ENCODE measurements around the gene S100A8.
"Not testable (repeated sequence)": the region's sequence is repeated elsewhere in the genome, so short reads cannot be mapped to it uniquely, and the experiment has no call there.

The S100A8 gene

DNA sequence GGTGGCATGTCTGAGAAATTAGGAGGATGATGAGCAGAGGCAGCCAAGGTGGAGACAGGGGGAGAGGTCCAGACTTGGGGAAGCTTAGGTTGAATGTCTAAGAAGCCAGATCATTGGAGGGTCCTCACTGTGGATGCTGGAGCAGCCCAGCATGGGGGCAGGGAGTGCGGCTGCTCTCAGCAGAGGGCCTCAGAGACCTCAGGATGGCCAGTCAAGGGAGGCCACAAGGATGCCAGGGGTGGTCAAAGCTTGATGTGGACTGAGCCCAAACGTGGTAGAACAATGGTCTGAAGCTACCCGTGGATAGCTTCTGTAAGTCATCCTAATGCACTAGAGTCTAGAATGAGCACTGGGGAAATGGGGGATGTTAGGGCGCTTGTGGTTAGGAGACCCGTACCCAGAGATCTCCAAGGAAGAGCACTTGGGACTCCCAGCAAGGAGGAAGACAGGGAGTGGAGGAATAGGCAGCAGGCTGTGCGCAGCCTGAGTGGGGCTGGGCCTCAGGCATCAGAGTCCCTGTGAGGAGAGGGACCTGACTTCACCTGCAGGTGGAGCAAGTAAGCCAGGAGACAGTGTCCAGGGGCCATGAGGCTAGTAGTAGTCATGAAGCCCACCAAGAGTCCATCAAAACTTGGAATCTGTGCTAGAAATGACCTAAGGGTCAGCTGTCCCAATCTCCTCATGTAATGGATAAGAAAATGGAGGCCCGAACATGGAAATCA lies 37.5 kb downstream of the S100A8 start:
- Histone ChIP-seq H3K27ac (ENCODE audit: low read depth, low read length) (no peak overlapping the region), H3K4me1 (ENCODE audit: insufficient read depth, low read length) (no peaks in the 10 kb centered on the region), H3K9me3 (ENCODE audit: insufficient read depth, low read depth, low read length) (no peaks in the 10 kb centered on the region), H3K36me3 (ENCODE audit: insufficient read depth, low read length) (no peaks in the 10 kb centered on the region), H3K27me3 (ENCODE audit: insufficient read depth, low read length) (no peaks in the 10 kb centered on the region; the same call in 1 of the 2 replicates), H3K4me3 (ENCODE audit: low read length) (no peak overlapping the region), H3K9ac (ENCODE audit: low read depth, low read length) (no peak overlapping the region)
- 85% methylated on average over 7 of the region's 7 CpGs for WGBS

DNA sequence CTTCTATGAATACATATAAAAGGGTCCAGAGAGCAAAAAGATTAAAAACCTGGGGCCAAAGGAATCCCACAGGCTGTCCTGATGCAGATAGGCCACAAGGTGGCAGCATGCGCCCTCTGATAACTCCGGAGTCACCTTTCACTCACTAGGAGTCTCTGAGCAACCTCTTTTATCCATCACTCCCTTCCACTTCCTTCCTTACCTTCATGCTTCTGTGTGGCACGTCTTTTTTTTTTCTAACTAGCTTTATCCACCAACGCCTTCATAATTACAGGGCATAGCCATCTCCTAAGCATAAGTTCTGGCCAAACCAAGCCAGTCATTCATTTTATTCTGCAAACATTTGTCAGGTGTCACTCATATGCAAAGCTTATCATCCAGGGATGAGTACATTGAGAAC lies 38.4 kb downstream of the S100A8 start:
- Histone ChIP-seq H3K36me3 (ENCODE audit: insufficient read depth, low read length) (no peaks in the 10 kb centered on the region), H3K4me3 (ENCODE audit: low read length) (no peak overlapping the region), H3K27me3 (ENCODE audit: insufficient read depth, low read length) (peaks cover 3% of the 10 kb centered on the region; the same call in 1 of the 2 replicates), H3K4me1 (ENCODE audit: insufficient read depth, low read length) (no peaks in the 10 kb centered on the region), H3K27ac (ENCODE audit: low read depth, low read length) (no peak overlapping the region), H3K9ac (ENCODE audit: low read depth, low read length) (no peak overlapping the region), H3K9me3 (ENCODE audit: insufficient read depth, low read depth, low read length) (no peaks in the 10 kb centered on the region)
- under 1% methylated on average over 4 of the region's 4 CpGs for WGBS

DNA sequence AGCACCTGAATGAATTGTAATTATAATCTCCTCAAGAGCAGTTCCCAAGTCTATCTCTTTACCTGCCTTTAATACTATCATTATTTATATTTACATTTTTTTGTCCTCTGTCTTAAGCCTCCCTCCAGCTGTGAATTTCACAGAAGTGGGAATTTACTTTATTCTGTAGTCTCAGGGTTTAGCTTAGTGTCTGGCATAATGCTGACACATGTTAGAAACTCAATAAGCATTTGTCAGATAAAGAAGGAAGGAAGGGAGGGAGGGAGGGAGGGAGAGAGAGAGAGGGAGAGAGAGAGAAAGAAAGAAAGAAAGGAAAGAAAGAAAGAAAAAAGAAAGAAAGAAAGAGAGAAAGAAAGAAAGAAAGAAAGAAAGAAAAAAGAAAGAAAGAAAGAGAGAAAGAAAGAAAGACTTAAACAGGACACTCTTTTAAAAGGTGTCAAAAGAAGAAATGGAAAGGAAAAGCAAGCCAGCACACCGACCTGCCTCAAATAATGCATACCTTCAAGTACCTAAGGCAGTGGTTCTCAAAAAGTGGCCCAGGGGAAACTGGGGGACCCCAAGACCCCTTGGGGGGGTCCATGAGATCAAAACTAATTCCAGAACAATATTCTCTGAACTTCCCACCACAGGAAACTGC lies 40.4 kb downstream of the S100A8 start:
- Histone ChIP-seq H3K4me3 (ENCODE audit: low read length) (no peak overlapping the region), H3K27ac (ENCODE audit: low read depth, low read length) (no peak overlapping the region), H3K9ac (ENCODE audit: low read depth, low read length) (no peak overlapping the region), H3K27me3 (ENCODE audit: insufficient read depth, low read length) (peaks cover 3% of the 10 kb centered on the region; the same call in 1 of the 2 replicates), H3K4me1 (ENCODE audit: insufficient read depth, low read length) (no peaks in the 10 kb centered on the region), H3K9me3 (ENCODE audit: insufficient read depth, low read depth, low read length) (no peaks in the 10 kb centered on the region), H3K36me3 (ENCODE audit: insufficient read depth, low read length) (no peaks in the 10 kb centered on the region)
- WGBS: 17% methylated on average over 1 of the region's 1 CpG

DNA sequence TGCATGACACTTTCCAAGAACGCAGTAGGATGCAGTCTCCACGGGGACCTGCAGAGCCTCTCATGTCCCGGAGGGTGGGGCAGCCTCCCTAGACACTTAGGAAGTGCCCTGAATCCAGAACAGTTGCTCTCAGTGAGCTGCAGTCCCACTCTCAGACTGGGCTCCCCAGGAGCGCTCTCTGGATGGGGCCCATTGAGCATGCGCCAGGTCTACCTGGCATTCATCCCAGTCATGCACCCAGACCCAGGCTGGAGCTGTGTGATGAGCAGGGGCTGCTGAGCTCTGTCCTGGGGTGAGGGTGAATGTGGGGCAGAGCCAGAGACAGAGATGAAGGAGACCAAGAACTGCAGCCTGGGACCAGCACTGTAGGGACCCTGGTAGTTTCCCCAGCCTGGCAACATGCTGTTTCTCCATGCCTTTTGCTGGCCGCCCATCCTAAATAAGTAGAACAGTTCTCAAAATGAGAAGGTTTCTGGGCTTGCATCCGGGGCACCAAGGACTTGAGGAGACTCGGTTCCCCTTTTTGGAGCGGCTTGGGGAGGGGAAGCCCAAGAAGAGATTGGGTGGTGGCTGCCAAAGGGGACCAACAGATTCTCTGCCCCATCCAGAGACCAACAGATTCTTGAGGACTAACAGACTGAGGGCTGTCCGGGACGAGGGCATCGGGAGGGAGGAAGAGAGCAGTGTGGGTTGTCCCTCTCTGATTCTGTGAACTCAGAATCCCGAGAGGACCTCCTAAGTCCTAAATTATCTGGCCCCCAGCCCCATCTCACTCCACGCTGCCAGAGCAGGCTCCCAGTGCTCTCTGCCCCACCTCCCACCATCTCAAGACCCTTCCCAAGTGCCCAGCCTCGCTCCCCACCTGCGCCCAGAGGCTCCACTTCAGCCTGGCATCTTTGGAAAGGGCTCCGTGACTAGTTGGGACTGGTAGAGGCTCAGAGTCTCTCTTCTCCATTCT lies 41.2 kb downstream of the S100A8 start:
- 76% methylated on average over 17 of the region's 17 CpGs for WGBS
- H3K9ac ChIP-seq (ENCODE audit: low read depth, low read length): no peak overlapping the region
- no peak overlapping the region for H3K27ac ChIP-seq (ENCODE audit: low read depth, low read length)
- H3K27me3 ChIP-seq (ENCODE audit: insufficient read depth, low read length): peaks cover 3% of the 10 kb centered on the region; the same call in 1 of the 2 replicates
- H3K9me3 ChIP-seq (ENCODE audit: insufficient read depth, low read depth, low read length): no peaks in the 10 kb centered on the region
- no peaks in the 10 kb centered on the region for H3K4me1 ChIP-seq (ENCODE audit: insufficient read depth, low read length)
- H3K4me3 ChIP-seq (ENCODE audit: low read length): no peak overlapping the region
- no peaks in the 10 kb centered on the region for H3K36me3 ChIP-seq (ENCODE audit: insufficient read depth, low read length)

DNA sequence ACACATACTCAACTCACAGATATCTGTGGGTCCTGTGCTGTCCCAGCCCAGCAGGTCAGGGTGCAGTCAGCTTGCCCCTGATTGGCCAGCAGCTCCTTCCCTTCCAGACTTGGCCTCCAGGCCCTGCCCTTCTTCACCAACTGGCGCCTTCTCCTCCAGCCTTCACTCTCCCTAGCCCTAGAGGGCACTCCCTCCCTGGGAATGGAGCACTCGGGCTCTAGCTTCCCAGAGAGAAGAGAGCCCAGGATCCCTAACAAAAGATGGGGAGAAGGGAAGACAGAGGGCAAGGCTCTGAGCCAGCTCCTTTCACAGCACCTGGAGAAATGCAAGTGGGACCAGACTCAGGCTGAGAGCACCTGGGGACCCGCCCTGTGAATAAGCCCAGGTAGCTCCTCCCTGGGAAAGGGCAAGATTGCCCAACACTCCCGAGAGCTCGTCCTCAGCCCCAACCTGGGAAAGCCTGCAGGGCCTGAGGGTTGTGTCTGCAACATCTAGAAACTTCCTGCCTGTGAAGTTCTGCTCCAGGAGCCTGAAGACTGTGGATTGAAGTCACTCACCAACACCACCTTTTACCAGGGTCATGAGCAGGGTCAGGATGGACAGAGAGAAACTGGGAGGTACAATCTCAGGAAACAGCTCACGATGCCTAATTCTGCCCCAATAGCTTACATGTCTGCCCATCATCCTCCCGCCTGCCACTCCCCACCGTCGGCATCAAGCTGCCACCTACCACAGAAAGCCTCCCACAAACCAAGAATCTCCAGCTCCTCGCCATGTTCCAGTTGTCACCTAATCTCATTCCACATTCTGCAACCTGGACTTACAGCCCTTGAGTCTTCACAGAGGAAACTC lies 42.1 kb downstream of the S100A8 start, which contains the start of gene PGLYRP4:
Gene PGLYRP4 (minus strand): TSS at position 331 of the 852 bp plus-strand sequence. CDS start 909 bp downstream, outside the sequence.
- Histone ChIP-seq H3K4me1 (ENCODE audit: insufficient read depth, low read length) (no peaks in the 10 kb centered on the region), H3K9me3 (ENCODE audit: insufficient read depth, low read depth, low read length) (no peaks in the 10 kb centered on the region), H3K27ac (ENCODE audit: low read depth, low read length) (no peak within 1 kb of the TSS), H3K27me3 (ENCODE audit: insufficient read depth, low read length) (peaks cover 3% of the 10 kb centered on the region; the same call in 1 of the 2 replicates), H3K4me3 (ENCODE audit: low read length) (no peak within 1 kb of the TSS), H3K36me3 (ENCODE audit: insufficient read depth, low read length) (no peaks in the 10 kb centered on the region), H3K9ac (ENCODE audit: low read depth, low read length) (no peak within 1 kb of the TSS)
- 61% methylated on average over 10 of the region's 10 CpGs for WGBS

DNA sequence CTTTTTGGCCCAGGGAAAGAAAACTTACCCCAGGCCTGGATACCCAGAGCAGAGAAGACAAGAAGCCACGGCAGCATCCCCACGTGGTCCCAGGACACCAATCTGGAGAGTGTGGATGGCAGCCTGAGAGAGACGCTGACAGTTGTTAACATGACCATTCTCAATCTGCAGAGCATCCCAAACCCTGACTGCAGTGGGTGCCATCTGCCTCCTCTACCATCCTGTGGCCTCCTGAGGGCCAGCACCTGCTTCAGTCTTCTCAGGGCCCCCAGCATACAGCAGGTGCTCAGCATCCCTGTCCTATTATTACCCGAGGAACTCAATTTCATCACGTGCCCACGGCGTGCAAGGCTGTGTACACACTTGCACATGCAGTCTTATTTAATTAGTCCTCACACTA lies 43.0 kb downstream of the S100A8 start:
- Histone ChIP-seq H3K27me3 (ENCODE audit: insufficient read depth, low read length) (peaks cover 3% of the 10 kb centered on the region; the same call in 1 of the 2 replicates), H3K9ac (ENCODE audit: low read depth, low read length) (no peak overlapping the region), H3K27ac (ENCODE audit: low read depth, low read length) (no peak overlapping the region), H3K4me1 (ENCODE audit: insufficient read depth, low read length) (no peaks in the 10 kb centered on the region), H3K36me3 (ENCODE audit: insufficient read depth, low read length) (no peaks in the 10 kb centered on the region), H3K9me3 (ENCODE audit: insufficient read depth, low read depth, low read length) (no peaks in the 10 kb centered on the region), H3K4me3 (ENCODE audit: low read length) (no peak overlapping the region)
- WGBS: 77% methylated on average over 7 of the region's 7 CpGs

DNA sequence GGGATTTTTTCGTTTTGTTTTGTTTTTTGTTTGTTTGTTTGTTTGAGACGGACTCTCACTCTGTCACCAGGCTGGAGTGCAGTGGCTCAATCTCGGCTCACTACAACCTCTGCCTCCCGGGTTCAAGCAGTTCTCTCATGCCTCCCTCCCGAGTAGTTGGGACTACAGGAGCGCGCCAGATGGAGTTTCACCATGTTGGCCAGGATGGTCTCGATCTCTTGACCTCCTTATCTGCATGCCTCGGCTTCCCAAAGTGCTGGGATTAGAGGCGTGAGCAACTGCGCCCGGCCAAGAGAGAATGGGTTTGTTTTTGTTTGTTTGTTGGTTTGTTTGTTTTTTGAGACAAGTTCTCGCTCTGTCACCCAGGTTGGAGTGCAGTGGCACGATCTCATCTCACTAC lies 43.8 kb downstream of the S100A8 start:
- H3K9ac ChIP-seq (ENCODE audit: low read depth, low read length); H3K9me3 ChIP-seq (ENCODE audit: insufficient read depth, low read depth, low read length); H3K4me3 ChIP-seq (ENCODE audit: low read length); H3K27ac ChIP-seq (ENCODE audit: low read depth, low read length); H3K4me1 ChIP-seq (ENCODE audit: insufficient read depth, low read length); H3K27me3 ChIP-seq (ENCODE audit: insufficient read depth, low read length); H3K36me3 ChIP-seq (ENCODE audit: insufficient read depth, low read length): not testable (repeated sequence)
- WGBS: 83% methylated on average over 14 of the region's 14 CpGs

DNA sequence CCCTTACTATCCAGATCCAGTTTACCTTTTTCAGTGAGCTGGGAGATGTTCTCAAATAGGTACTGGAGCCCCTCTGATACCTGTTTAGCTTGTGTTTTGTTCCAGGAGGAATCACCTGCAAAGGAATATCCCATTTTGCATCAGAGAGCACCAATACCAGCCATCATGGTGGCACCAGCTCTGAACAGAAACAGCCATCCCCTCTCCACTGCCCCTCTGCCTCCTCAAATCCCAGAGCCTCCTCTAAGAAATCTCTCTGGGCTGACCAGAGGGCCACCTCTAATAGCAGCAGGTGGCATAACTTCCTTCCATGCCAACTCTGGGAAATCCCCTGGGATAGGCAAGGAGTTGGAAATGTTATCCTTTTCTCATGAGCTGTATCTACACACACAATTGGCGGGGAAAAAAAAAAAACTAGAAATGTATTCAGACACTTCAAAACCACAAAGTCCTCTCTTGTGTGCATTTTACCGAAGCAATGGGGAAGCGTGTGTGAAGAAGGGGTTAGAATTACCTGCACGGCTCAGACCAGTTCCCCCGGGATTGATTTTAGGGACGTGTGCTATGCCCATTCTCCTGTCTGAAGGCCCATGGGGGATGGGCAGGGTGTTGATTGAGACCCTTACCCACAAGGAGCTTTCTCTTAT lies 44.7 kb downstream of the S100A8 start:
- Histone ChIP-seq H3K36me3 (ENCODE audit: insufficient read depth, low read length) (no peaks in the 10 kb centered on the region), H3K27ac (ENCODE audit: low read depth, low read length) (no peak overlapping the region), H3K4me1 (ENCODE audit: insufficient read depth, low read length) (no peaks in the 10 kb centered on the region), H3K9ac (ENCODE audit: low read depth, low read length) (no peak overlapping the region), H3K27me3 (ENCODE audit: insufficient read depth, low read length) (peaks cover 3% of the 10 kb centered on the region; the same call in 1 of the 2 replicates), H3K9me3 (ENCODE audit: insufficient read depth, low read depth, low read length) (no peaks in the 10 kb centered on the region), H3K4me3 (ENCODE audit: low read length) (no peak overlapping the region)
- WGBS: 88% methylated on average over 6 of the region's 6 CpGs

DNA sequence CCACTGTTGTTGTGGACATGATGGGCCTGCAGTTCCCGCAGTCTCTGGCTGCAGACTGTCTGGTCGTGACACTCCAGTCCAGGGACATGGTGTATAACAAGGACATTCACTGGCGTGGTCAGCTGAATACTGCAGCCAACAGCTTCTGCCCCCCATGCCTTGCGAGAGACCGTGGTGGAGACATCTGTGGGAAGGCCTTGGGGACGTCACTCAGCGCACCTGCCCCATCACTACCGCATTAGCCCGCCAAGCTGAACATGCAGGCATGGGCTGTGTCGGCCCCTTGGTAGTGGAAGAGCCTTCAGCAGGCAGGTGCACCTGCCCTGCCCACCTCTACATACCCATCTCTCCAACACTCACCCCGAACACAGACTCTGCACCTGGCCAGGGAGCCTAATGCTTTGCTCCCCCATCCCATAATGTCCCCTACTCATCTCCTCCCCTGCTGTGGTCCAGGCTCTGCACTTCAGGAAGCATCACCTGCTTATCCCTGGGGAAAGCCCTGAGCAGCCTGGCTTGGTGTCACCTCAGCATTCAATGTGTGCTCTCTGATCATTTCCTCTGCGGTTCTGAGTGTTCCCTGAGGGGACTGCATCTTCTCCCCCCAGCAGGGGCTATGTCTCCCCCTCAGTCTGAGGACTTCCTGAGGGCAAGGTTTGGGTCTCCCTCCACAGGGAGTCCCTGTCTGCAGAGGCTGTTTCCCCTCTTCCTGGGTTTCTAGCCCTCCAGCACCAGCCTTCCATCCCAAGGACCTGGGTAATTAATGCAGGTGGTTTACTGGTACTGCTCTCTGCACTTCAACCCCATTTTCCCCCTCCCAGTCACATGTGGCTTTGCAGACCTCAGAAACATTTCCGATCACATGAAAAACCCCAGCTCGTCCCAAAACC lies 45.4 kb downstream of the S100A8 start:
- no peaks in the 10 kb centered on the region for H3K9me3 ChIP-seq (ENCODE audit: insufficient read depth, low read depth, low read length)
- H3K27ac ChIP-seq (ENCODE audit: low read depth, low read length): no peak overlapping the region
- no peaks in the 10 kb centered on the region for H3K36me3 ChIP-seq (ENCODE audit: insufficient read depth, low read length)
- peaks cover 3% of the 10 kb centered on the region; the same call in 1 of the 2 replicates for H3K27me3 ChIP-seq (ENCODE audit: insufficient read depth, low read length)
- H3K4me3 ChIP-seq (ENCODE audit: low read length): no peak overlapping the region
- H3K9ac ChIP-seq (ENCODE audit: low read depth, low read length): no peak overlapping the region
- H3K4me1 ChIP-seq (ENCODE audit: insufficient read depth, low read length): no peaks in the 10 kb centered on the region
- 90% methylated on average over 14 of the region's 14 CpGs for WGBS

All from HUES64 (cell line).